Measurements from ENCODE around the gene MTTP.

The MTTP gene

DNA sequence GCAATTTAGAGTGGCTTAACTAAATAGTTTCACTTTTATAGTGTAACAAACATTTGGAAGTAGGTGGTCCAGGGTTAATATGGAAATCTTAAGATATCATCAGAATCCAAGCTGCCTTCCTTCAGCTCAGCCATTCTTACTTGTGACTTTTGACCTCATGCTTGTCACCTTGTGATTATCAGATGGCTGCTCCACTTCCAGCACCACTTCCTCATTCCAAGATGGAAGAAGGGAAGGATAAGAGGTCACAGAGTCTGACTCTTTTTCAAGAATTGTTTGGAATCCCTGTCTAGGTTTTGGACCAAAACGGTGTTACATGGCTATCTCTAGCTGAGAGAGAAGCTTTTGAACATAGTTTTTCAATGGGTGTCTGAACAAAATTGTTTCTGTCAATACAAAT, 39.9 kb downstream of the MTTP start:
- Histone ChIP-seq H3K27me3 (no peaks in the 10 kb centered on the region), H3K9ac (no peak overlapping the region), H4K20me1 (no peaks in the 10 kb centered on the region), H3K4me2 (no peak overlapping the region), H3K4me1 (no peaks in the 10 kb centered on the region), H3K4me3 (no peak overlapping the region), H3K9me3 (replicated peaks in 1 of 11) (no peaks in the 10 kb centered on the region), H3K36me3 (no peaks in the 10 kb centered on the region), H3K27ac (no peak overlapping the region)
- TF ChIP-seq Cebpa-rat (IDR thresholded peaks at IDR 0.05), result no peak

DNA sequence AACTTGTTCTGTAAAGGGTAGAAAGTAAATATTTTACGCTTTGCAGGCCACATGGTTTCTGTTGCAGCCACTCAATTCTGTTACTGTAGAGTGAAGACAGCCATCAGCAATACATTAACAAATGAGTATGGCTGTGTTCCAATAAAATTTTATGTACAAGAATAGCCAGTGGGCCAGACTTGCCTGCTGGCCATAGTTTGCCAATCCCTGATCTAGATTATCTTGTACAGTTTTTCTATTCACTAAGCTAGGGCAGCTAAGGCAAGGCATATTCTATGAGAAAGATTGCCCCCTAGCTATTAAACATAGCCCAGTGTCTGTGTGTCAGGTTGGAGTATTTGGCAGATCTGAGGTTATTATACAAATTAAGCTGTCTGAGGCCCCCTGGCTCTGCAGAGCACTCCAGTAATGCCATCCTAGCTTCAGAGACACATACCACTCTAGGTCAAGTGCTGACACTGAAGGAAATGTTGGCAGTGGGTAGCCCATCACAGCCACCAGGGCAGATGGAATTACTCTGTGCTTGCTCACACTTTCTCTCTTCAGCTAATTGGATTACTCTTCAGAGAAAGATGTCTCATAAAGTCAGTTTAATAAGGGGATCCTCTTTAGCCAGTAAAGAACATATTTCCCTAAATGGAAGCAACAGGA, 40.7 kb downstream of the MTTP start:
- no peak for TF ChIP-seq Cebpa-rat (IDR thresholded peaks at IDR 0.05)
- Histone ChIP-seq H3K4me1 (no peaks in the 10 kb centered on the region), H3K9me3 (replicated peaks in 1 of 11) (no peaks in the 10 kb centered on the region), H3K36me3 (no peaks in the 10 kb centered on the region), H3K4me2 (no peak overlapping the region), H3K9ac (no peak overlapping the region), H3K27me3 (no peaks in the 10 kb centered on the region), H4K20me1 (no peaks in the 10 kb centered on the region), H3K27ac (no peak overlapping the region), H3K4me3 (no peak overlapping the region)

DNA sequence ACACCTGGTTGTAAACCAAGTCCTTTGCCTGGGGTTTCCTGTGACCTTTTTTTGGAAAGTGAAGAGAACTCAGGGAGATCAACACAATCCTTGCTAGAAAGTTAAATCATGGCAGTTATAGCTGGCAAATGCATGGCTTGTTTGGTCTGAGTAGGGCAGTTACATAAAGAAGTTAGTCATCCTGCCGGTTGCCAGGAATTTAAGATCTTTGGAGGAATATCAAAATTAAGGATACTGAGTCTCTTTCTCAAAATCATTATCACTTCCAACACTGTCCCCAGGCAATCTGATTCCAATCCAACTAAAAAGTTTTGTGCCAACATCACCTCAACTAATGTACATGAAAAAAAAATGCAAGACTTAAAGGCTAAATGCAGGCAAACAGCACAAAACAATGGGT, 42.8 kb downstream of the MTTP start:
- no peaks in the 10 kb centered on the region for H3K36me3 ChIP-seq

DNA sequence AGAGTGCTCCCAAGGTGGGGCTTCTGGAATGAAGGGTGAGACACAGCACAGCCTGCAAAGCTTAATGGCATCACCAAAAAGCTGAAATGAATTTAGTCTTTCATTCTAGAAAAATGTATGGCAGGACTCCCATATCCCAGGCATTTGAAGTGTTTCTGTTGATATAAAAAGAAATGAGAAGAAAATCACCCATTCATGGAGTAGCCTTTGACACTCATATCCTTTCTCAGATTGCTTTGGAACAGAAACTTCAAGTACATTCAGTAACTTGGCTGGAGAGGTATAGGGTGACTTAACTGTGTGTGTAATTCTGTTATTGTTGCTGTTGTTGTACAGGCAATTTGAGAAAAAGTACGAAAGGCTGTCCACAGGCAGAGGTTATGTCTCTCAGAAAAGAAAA, 47.7 kb downstream of the MTTP start:
- Histone ChIP-seq H3K36me3 (no peaks in the 10 kb centered on the region), H3K4me3 (no peak overlapping the region), H3K27ac (no peak overlapping the region), H3K4me1 (no peaks in the 10 kb centered on the region), H4K20me1 (no peaks in the 10 kb centered on the region), H3K4me2 (no peak overlapping the region), H3K27me3 (no peaks in the 10 kb centered on the region), H3K9me3 (replicated peaks in 1 of 11) (no peaks in the 10 kb centered on the region), H3K9ac (no peak overlapping the region)
- no peak for TF ChIP-seq Cebpa-rat (IDR thresholded peaks at IDR 0.05)

More for the DNA sequence above, 42.8 kb downstream of the MTTP start:
- no peaks in the 10 kb centered on the region for H3K4me1 ChIP-seq
- no peak overlapping the region for H3K4me3 ChIP-seq
- no peaks in the 10 kb centered on the region for H3K9me3 ChIP-seq (replicated peaks in 1 of 11)
- H3K9ac ChIP-seq, result no peak overlapping the region
- H3K27ac ChIP-seq, result no peak overlapping the region
- H3K4me2 ChIP-seq, result no peak overlapping the region
- no peak for TF ChIP-seq Cebpa-rat (IDR thresholded peaks at IDR 0.05)
- H3K27me3 ChIP-seq, result no peaks in the 10 kb centered on the region
- no peaks in the 10 kb centered on the region for H4K20me1 ChIP-seq

DNA sequence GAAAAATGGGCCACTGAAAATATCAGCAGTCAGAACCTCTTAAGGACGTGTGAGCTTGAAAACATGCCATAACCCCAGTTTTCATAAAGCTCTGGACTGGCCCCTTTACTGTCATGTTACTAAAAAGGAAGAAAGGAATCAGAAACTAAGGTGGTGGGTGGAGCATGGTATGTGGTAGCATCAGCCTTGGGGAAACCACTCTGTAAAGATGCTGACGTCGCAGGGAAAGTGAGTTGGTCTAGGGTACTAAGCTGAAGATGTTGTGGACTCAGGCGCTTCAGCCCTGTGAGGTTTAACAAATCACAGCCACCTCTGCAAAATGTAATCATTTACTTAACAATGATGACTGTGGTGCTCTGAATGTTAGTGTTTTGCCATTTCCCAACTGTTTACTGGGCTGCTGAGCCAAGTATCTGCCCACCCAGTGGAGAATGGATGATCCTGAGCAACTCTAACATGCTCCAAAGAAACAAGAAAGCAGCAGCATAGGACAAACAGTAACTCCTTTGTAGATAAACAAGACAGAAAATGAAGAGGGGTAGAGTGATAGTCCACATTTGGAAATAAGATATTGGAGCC, 49.6 kb downstream of the MTTP start:
- Histone ChIP-seq H3K4me3 (no peak overlapping the region), H3K36me3 (no peaks in the 10 kb centered on the region), H3K4me1 (no peaks in the 10 kb centered on the region), H3K27ac (no peak overlapping the region), H3K9ac (no peak overlapping the region), H3K27me3 (no peaks in the 10 kb centered on the region), H3K4me2 (no peak overlapping the region), H4K20me1 (no peaks in the 10 kb centered on the region), H3K9me3 (replicated peaks in 1 of 11) (no peaks in the 10 kb centered on the region)
- TF ChIP-seq Cebpa-rat (IDR thresholded peaks at IDR 0.05), result no peak

DNA sequence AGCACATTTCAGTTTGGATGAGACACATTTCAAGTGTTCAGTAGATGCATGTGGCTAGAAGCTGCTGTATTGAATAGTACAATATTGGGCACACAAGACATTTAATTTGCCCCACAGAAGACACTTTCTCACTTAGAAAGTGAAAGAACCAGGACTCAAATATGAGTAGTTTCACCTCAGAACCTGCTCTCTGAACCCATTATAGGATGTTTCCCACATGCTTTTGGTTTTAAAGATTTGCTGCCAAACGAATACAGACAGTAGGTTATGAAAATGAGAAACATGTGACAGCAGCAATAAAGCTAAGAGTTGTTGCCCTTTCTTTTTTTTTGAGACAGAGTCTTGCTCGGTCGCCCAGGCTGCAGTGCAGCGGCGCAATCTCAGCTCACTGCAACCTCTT, 50.7 kb downstream of the MTTP start:
- Histone ChIP-seq H3K9me3 (replicated peaks in 1 of 11) (no peaks in the 10 kb centered on the region), H3K4me3 (no peak overlapping the region), H3K4me1 (peaks cover 0 to 7% (median 4%) of the 10 kb centered on the region in 10 experiments; a peak in 5 of 20 replicates), H3K27ac (no peak overlapping the region), H3K4me2 (no peak overlapping the region), H3K36me3 (no peaks in the 10 kb centered on the region), H3K9ac (no peak overlapping the region), H4K20me1 (no peaks in the 10 kb centered on the region), H3K27me3 (no peaks in the 10 kb centered on the region)
- TF ChIP-seq Cebpa-rat (IDR thresholded peaks at IDR 0.05), result no peak

DNA sequence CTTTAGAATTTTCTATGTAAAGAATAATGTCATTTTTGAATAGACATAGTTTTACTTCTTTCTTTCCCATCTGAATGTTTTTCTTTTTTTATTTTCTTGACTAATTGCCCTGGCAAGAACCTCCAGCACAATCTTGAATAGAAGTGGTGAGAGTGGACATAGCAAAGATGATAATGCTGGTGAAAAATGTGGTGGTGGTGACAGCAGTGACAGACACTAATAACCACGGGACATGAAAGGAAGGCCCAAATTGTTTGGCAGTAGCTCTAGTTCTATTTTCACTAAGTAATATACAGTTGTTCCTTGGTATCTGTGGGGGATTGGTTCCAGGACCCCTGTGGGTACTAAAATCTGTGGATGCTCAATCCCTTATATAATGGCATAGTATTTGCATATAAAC, 53.4 kb downstream of the MTTP start:
- H3K27me3 ChIP-seq, result no peaks in the 10 kb centered on the region
- no peaks in the 10 kb centered on the region for H4K20me1 ChIP-seq
- no peak overlapping the region for H3K4me3 ChIP-seq
- H3K4me1 ChIP-seq, result peaks cover 0 to 7% (median 4%) of the 10 kb centered on the region in 10 experiments; a peak in 5 of 20 replicates
- no peak overlapping the region for H3K27ac ChIP-seq
- no peaks in the 10 kb centered on the region for H3K9me3 ChIP-seq (replicated peaks in 1 of 11)
- no peaks in the 10 kb centered on the region for H3K36me3 ChIP-seq
- no peak for TF ChIP-seq Cebpa-rat (IDR thresholded peaks at IDR 0.05)
- H3K4me2 ChIP-seq, result no peak overlapping the region
- no peak overlapping the region for H3K9ac ChIP-seq

DNA sequence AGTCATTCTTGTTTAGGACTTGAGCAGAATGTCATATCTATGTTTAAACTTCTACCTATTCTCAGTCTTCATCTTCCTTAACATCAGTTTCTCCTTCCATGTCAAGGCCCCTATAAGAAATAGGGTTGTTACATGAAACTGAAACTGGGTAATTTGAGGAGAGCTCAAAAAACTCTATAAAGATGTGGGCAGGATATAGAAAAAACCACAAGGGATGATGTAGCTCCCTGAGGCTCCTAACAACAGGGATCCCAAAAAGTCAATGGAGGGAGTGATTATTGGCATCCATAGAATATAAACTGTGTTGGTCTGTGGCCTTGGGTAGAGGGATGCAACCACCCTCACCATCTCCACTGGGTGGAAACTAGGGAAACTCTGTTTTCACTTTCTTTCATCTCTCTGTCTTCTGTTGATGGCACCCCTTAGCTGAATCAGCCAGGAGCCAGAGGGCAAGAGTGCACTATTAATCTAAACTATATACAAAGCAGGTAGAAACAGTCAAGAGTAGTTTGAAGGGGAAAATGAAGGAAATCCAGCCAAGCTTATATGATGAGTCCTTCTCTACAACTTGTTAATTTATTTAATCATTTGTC, 55.4 kb downstream of the MTTP start:
- no peak for TF ChIP-seq Cebpa-rat (IDR thresholded peaks at IDR 0.05)
- no peaks in the 10 kb centered on the region for H3K9me3 ChIP-seq (replicated peaks in 1 of 11)
- H3K4me3 ChIP-seq, result no peak overlapping the region
- H3K27me3 ChIP-seq, result no peaks in the 10 kb centered on the region
- no peaks in the 10 kb centered on the region for H3K36me3 ChIP-seq
- H4K20me1 ChIP-seq, result no peaks in the 10 kb centered on the region
- H3K9ac ChIP-seq, result no peak overlapping the region
- H3K27ac ChIP-seq, result no peak overlapping the region
- peak overlapping the region in 4 of 11 experiments; percentile 2 to 45 (median 25); a peak in 4 of 22 replicates for H3K4me2 ChIP-seq
- peaks cover 0 to 12% (median 7%) of the 10 kb centered on the region in 10 experiments; a peak in 13 of 20 replicates for H3K4me1 ChIP-seq

DNA sequence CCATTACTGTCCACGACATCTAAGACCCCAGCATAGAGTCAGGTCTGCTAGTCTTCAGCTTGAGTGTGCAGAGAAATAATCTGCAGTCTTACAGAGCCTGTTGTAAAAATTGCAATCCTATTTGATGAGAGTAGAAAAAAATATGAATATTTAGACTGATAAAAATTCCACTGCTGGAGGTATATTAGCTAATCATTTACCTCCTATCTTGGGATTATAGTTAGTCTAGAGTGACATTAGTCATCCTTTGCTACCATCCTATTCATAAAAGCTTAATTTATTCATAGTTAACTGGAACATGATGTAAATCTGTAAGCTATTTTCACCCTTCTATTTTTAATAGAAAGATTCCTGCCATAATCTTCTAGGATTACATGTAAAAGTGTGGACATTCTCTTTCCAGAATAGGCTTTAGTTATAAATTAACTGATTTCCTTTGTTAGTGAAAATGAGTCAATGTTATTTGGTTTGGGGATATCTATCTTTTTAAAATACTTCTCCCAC, 56.3 kb downstream of the MTTP start:
- H3K4me3 ChIP-seq, result no peak overlapping the region
- no peaks in the 10 kb centered on the region for H3K27me3 ChIP-seq
- H3K27ac ChIP-seq, result no peak overlapping the region
- H3K9ac ChIP-seq, result no peak overlapping the region
- H4K20me1 ChIP-seq, result no peaks in the 10 kb centered on the region
- peaks cover 0 to 17% (median 10%) of the 10 kb centered on the region in 10 experiments; a peak in 13 of 20 replicates for H3K4me1 ChIP-seq
- H3K9me3 ChIP-seq (replicated peaks in 1 of 11), result no peaks in the 10 kb centered on the region
- no peak for TF ChIP-seq Cebpa-rat (IDR thresholded peaks at IDR 0.05)
- H3K4me2 ChIP-seq, result no peak overlapping the region
- H3K36me3 ChIP-seq, result no peaks in the 10 kb centered on the region

DNA sequence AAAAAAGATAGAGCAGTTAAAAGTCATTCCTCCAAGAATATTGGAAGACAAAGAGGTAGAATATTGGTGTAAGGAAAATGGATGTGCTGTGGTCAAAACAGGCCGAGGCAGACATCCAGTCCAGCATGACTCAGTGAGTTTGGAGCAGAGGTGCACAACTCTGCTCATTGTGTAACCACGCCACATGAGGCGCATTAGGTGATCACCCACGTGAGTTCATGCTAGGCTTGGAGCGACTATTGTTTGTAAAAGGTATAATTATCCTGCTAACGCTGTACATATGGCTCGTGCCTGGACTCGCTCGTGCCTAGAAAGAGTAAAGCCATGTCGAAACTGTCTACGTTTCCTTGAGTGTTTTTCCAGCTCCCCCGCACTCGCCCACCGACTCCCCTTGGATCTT, 59.1 kb downstream of the MTTP start:
- H3K9me3 ChIP-seq (replicated peaks in 1 of 11), result no peaks in the 10 kb centered on the region
- no peaks in the 10 kb centered on the region for H3K27me3 ChIP-seq
- no peak overlapping the region for H3K4me2 ChIP-seq
- peaks cover 0 to 17% (median 10%) of the 10 kb centered on the region in 10 experiments; a peak in 13 of 20 replicates for H3K4me1 ChIP-seq
- H3K27ac ChIP-seq, result no peak overlapping the region
- H4K20me1 ChIP-seq, result no peaks in the 10 kb centered on the region
- no peak for TF ChIP-seq Cebpa-rat (IDR thresholded peaks at IDR 0.05)
- H3K36me3 ChIP-seq, result no peaks in the 10 kb centered on the region
- H3K4me3 ChIP-seq, result no peak overlapping the region
- H3K9ac ChIP-seq, result no peak overlapping the region
